HUES64 (cell line): Measurements from ENCODE around the gene IQCN.

ENCODE experiments used
- H3K27ac ChIP-seq: 2 replicates; pipeline ENCODE4 v1.7.0; 2013; ENCODE audit warnings: low read depth, low read length, inconsistent platforms
- H3K27me3 ChIP-seq: 2 replicates; pipeline ENCODE4 v1.6.1; 2013; ENCODE audit warnings: mild to moderate bottlenecking, low read length; ENCODE audit not compliant: insufficient read depth
- H3K36me3 ChIP-seq: 2 replicates; pipeline ENCODE4 v1.6.1; 2013; ENCODE audit warnings: mild to moderate bottlenecking, low read length; ENCODE audit not compliant: insufficient read depth
- H3K4me1 ChIP-seq: 2 replicates; pipeline ENCODE4 v1.6.1; 2013; ENCODE audit warnings: mild to moderate bottlenecking, low read length, moderate library complexity; ENCODE audit not compliant: insufficient read depth
- H3K4me3 ChIP-seq: 2 replicates; pipeline ENCODE4 v1.5.1; 2013; ENCODE audit warnings: mild to moderate bottlenecking, low read length, moderate library complexity
- H3K9ac ChIP-seq: 2 replicates; pipeline ENCODE4 v1.6.1; 2013; ENCODE audit warnings: mild to moderate bottlenecking, low read depth, low read length
- H3K9me3 ChIP-seq: 2 replicates; pipeline ENCODE4 v1.6.1; 2013; ENCODE audit warnings: low read depth, low read length; ENCODE audit not compliant: insufficient read depth
- WGBS: fragments of 150-250, 120-280 bp; methylation state at CpG from one replicate; pipeline ENCODE4 v1.1.7; 2013; ENCODE audit warnings: missing lambda C conversion rate; 5-methylcytosine and 5-hydroxymethylcytosine counted together

IQCN gene

DNA sequence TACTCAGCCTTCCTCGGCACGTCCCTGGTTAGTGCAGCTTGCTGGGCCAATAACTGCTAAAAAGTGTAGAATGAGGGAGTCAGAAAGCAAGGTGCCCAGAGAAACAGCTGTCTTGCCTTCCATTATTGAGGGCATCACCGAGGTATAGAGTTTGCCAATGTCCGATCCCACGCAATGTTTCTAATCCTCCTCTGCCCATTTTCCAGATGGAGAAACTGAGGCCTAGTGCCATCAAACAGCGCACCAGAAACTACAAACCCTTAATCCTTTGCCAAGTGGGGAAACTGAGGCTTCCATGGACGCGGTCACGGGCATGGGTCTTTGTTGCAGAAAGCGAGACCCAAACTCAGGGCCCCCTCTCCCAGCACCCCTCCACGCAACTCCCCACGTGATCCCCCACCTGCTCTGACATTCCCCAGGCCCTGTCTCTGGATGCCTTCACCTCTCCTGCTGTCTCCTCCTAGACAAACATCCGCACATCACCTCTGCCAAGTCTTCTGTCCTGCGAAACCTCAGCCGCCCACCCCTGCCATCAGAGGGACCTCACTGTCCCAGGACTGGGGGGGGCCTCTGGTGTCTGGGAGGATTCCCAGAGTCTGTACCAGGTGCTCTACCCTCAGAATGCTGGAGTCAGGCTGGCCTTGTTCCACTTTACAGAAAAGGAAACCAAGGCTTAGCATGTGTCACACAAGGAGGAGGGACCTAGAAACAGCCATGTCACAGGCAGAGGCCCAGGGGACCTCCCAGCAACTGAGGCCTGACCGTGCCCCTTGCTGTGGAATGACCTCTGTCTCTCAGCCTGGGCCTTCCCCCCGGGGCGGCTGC, 47.1 kb downstream of the IQCN start:
- no peaks in the 10 kb centered on the region for H3K36me3 ChIP-seq
- H3K4me1 ChIP-seq, result peaks cover 13% of the 10 kb centered on the region
- WGBS, result 91% methylated on average over 18 of the region's 18 CpGs
- H3K9ac ChIP-seq, result no peak overlapping the region
- no peaks in the 10 kb centered on the region for H3K9me3 ChIP-seq
- H3K27me3 ChIP-seq, result peaks cover 28% of the 10 kb centered on the region
- no peak overlapping the region for H3K27ac ChIP-seq
- no peak overlapping the region for H3K4me3 ChIP-seq

DNA sequence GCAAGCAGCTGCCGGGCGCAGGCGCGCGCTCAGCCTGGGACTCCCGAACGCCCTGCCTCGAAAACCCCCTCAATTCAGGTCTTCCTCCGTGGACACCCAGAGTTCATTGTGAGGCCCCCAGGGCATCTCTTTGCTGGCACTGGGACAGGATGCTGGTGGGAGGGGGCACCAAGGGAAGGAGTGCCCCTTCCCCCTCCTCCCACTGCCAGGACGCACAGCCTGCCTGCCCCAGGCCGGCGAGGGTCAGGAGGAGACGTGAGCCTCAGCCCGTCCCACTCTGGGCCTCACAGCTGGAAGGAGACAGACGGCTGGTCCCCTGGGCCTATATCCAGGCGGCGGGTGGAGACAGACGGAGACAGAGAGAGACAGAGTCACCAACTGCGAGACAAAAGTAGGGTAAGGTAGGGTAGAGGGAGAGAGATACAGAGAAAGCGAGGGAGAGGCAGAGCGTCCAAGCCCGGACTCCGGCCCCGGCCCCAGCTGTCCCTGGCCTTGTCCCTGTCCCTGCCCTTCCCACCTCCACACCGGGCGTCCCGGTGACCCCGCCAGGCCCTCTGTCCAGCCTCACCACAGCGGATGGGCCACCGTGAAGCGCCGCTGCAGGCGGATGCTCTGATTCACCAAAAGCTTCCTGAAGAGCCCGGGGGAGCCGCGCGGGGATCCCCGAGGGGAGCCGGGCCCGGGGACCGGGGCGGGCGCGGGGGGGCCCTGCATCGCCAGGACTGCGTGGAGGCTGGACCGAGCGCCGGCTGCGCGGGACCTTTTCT, 48.4 kb downstream of the IQCN start, which contains the start of gene PDE4C:
Gene PDE4C, minus strand, starts transcription at position 737 of the 767 bp plus-strand sequence. Its CDS starts 23 bp downstream, at position 714.
- Histone ChIP-seq H3K27ac (no peak within 1 kb of the TSS), H3K9me3 (no peaks in the 10 kb centered on the region), H3K4me1 (peaks cover 2% of the 10 kb centered on the region), H3K27me3 (peaks cover 28% of the 10 kb centered on the region), H3K9ac (no peak within 1 kb of the TSS), H3K4me3 (peak within 1 kb of the TSS; percentile 42; the same call in 1 of the 2 replicates), H3K36me3 (no peaks in the 10 kb centered on the region)
- whole genome bisulfite sequencing, result 10% methylated on average over 51 of the region's 51 CpGs

DNA sequence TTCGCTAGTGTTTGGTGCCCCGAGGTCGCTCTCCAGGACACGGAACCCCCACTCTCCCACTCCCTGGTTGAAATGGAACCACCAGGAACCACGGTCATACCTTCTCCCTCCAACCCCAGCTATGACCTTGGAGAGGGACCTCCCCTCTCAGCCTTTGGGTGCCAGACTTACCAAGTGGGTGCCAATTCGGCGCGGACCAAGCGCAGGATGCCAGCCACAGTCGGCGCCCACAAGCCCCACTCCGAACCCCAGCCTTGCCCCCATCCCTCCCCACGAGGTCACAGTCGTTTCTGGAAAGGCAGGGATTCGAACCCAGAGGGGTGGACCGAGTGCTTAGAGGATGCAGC, 48.9 kb downstream of the IQCN start:
- peaks cover 28% of the 10 kb centered on the region for H3K27me3 ChIP-seq
- H3K9me3 ChIP-seq, result no peaks in the 10 kb centered on the region
- no peak overlapping the region for H3K9ac ChIP-seq
- H3K27ac ChIP-seq, result no peak overlapping the region
- H3K4me1 ChIP-seq, result no peaks in the 10 kb centered on the region
- H3K36me3 ChIP-seq, result no peaks in the 10 kb centered on the region
- WGBS, result 26% methylated on average over 16 of the region's 16 CpGs
- H3K4me3 ChIP-seq, result peak overlapping the region; percentile 42

DNA sequence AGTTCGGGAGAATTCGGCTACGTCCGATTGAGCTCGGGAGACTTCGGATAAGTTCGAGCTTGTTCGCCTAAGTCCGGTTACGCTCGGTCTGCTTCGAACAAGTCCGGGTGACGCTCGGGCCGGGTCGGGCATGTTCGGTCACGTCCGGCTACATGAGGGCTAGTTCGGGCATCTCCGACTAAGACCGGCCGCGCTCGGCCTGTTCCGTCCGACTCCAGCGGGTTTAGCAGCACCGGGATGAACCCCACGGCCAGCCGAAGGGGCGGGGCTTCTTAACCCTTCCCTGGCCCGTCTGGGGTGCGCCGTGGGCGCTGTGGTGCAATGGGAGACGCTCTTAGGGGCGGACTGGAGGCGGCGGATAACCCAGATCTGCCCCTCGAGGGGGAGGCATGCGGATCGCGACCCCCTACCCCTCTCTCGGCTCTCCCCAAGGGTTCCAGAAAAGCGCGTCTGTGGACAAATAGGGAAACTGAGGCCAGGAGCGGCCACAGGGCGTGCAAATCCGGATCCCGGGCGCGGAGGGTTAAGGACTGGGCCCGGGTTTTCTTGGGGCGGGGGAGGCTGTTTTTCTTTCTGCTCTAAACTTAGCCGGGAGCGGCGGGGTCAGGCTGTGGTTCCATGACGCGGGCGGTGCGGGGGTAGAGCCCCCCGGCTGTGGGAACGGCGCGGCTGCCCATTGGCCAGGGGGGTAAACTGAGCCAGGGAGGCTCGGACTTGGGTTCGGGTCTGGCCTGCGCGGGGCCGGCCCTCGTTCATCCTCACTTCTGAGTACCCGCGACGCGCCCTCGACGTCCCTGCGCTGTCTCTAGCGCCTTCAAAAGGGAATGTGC, 49.5 kb downstream of the IQCN start:
- 4% methylated on average over 81 of the region's 81 CpGs for WGBS
- H3K9me3 ChIP-seq, result no peaks in the 10 kb centered on the region
- H3K9ac ChIP-seq, result peak overlapping the region; percentile 78
- H3K27me3 ChIP-seq, result peaks cover 28% of the 10 kb centered on the region
- peak overlapping the region; percentile 73 for H3K4me3 ChIP-seq
- H3K27ac ChIP-seq, result peak overlapping the region; percentile 87; the same call in 1 of the 2 replicates
- H3K4me1 ChIP-seq, result no peaks in the 10 kb centered on the region; the same call in 1 of the 2 replicates
- no peaks in the 10 kb centered on the region for H3K36me3 ChIP-seq

DNA sequence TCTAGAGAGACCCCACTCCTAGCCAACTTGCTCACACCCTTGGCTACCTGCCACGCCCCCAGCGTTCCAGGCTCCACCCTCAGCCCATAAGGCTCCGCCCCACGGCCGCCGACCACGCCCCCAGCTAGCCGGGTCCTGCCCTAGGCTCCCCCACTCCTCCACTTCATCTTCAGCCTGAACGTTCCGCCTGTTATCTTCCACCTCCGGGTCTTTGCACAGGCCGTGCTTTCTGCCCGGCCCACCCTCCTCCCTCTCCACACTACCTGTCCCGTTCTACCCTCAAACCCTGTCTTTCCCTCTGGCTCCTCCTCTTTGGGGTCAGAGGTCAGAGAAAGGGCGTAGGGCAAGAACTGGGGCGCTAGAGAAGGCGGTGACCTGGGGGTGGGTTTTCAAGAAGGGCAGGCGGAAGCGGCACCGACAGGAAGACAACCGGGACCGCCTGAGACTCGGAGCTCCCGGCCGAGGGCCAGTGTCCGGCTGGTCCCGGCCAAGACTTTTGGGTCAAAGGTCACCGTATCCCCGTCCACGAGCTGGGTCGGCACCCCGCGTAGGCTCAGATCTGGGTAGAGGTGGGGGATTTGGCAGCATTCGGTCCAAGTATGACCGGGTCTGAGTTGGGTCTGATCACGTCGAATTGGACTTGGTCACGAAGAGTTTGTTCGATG, 50.3 kb downstream of the IQCN start:
- H3K36me3 ChIP-seq, result no peaks in the 10 kb centered on the region
- peak overlapping the region; percentile 73 for H3K4me3 ChIP-seq
- H3K4me1 ChIP-seq, result no peaks in the 10 kb centered on the region; the same call in 1 of the 2 replicates
- H3K9me3 ChIP-seq, result no peaks in the 10 kb centered on the region
- peak overlapping the region; percentile 87 for H3K27ac ChIP-seq
- H3K9ac ChIP-seq, result peak overlapping the region; percentile 78
- peaks cover 28% of the 10 kb centered on the region for H3K27me3 ChIP-seq
- WGBS, result 3% methylated on average over 39 of the region's 39 CpGs

DNA sequence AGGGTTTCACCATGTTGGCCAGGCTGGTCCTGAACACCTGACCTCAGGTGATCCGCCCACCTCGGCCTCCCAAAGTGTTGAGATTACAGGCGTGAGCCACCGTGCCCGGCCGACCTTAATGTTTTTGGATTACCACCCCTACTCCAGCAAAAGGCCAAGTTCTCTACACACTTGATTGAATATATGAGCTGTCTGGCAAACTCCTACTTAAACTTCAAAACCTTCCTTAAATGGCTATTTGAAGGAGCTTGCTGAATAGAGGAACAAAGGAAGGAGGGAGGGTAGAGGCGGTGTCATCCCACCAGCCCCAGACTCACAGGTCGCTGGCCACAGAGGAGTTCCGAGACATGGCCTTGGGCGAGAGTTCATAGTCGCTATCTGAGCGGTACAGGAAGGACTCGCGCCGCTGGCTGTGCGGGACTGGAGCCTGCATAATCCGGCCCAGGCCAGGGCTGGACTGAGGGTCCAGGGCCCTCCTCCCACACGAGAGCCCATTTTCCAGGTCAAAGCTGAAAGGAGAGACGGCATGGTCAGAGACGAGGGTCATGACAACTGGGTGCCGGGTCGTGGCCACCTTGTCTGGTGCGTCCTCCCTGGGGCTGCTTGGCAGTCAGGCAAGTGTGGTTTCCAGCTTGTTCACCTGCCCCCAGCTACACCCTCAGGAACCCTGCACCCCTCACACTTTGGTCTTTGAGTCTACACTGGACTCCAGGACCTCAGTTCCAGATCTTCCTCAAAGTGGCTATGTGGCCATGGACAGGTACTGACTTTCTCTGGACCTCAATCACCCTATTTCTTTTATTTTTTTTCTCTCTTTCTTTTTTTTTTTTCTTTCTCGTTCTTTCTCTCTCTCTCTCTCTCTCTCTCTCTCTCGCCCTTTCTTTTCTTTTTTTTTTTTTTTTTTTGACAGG, 52.2 kb downstream of the IQCN start:
- H3K9me3 ChIP-seq, result no peaks in the 10 kb centered on the region
- no peak overlapping the region for H3K27ac ChIP-seq
- peaks cover 25% of the 10 kb centered on the region for H3K27me3 ChIP-seq
- no peak overlapping the region for H3K9ac ChIP-seq
- H3K4me3 ChIP-seq, result no peak overlapping the region
- no peaks in the 10 kb centered on the region; the same call in 1 of the 2 replicates for H3K4me1 ChIP-seq
- 90% methylated on average over 25 of the region's 25 CpGs for WGBS
- H3K36me3 ChIP-seq, result no peaks in the 10 kb centered on the region

DNA sequence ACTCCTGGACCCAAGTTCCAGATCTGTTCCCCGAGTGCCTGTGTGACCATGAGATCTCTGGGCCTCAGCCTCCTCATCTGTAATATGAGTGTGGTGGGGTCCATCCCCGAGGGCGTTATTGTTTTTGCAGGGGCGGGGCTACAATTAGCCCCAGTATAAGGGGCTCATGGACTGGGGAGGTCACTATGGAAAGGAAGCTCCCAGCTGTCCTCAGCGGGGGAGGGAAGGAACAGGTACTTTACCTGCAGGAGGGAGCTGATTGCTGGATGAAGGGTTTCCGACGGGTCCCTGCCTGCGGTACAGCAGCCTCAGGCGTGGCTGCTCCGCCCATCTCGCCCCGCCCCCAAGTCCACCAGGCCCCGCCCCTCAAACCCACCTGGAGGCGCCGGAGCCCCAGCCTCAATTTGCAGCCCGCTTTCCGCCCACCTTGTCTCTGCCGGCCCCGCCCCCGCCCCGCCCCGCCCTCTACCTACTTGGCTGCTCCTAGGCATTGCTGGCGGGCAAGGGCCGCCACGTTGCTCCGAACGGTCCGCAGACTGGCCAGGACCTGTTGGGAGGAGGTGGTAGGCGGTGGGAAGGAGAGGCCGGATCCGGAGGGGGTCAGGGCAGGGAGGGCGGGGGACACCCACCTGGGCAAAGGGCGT, 53.5 kb downstream of the IQCN start:
- Histone ChIP-seq H3K4me1 (no peaks in the 10 kb centered on the region; the same call in 1 of the 2 replicates), H3K36me3 (no peaks in the 10 kb centered on the region), H3K27ac (no peak overlapping the region), H3K27me3 (peaks cover 11% of the 10 kb centered on the region), H3K4me3 (peak overlapping the region; percentile 43), H3K9me3 (no peaks in the 10 kb centered on the region), H3K9ac (no peak overlapping the region)
- WGBS, result 10% methylated on average over 33 of the region's 33 CpGs

DNA sequence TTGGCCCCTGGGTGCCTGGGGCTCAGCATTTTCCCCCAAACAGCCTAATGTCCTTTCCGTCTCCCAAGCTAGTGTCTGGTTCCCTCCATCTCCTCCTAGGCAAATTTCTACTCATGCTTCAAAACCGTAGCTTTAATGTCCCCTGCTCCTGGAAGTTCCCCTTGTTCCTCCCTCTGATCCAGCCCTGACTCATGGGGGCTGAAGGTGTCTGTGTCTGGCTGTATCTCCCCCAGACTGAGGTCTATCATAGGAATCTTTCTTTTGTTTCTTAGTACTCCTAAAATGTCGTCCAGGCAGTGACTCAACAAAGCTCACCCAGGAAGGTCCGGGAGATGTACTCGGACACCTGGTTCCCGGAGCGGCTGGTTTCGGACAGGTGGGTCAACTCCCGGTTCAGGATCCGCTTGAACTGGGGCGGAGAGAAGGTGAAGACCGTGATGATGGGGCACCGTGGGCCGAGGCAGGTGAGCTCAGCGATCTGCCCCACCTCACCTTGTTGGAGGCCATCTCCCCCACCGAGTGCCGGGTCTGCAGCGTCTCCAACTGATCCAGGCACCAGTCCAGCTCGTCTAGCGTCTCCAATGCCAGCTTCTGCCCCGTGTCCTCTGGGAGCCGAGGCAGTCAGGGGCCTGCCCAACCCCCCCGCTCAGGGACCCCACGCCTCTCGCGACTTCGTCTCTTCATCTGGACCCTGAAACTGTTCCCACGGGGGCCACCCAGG, 54.2 kb downstream of the IQCN start:
- Histone ChIP-seq H3K9me3 (no peaks in the 10 kb centered on the region), H3K4me1 (no peaks in the 10 kb centered on the region; the same call in 1 of the 2 replicates), H3K27ac (no peak overlapping the region), H3K4me3 (peak overlapping the region; percentile 43; the same call in 1 of the 2 replicates), H3K9ac (no peak overlapping the region), H3K27me3 (peaks cover 5% of the 10 kb centered on the region), H3K36me3 (no peaks in the 10 kb centered on the region)
- WGBS, result 86% methylated on average over 28 of the region's 28 CpGs

DNA sequence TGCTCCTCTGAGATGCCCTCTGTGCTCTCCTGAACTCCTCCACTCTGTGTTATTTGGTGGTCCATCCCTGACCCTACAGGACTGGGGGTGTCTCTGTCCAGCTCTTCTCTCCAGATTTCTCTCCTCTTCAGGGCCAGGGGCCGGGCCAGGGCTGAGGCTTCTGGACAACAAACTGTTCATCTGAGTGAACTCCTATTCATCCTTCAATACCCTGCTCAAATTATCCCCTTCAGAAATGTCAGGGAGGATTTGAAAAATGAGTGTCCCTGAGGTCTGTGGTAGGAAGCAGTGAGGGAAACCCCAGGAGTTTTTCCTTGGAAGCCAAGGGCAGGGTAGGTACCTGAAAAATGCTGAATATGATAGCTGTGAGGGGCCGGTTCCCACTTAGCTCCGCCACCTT, 55.7 kb downstream of the IQCN start:
- no peaks in the 10 kb centered on the region for H3K9me3 ChIP-seq
- H3K27ac ChIP-seq, result no peak overlapping the region
- no peaks in the 10 kb centered on the region for H3K27me3 ChIP-seq
- H3K36me3 ChIP-seq, result no peaks in the 10 kb centered on the region
- no peaks in the 10 kb centered on the region; the same call in 1 of the 2 replicates for H3K4me1 ChIP-seq
- no peak overlapping the region for H3K9ac ChIP-seq
- H3K4me3 ChIP-seq, result no peak overlapping the region
- 92% methylated on average over 2 of the region's 3 CpGs for WGBS
